Ishikawa (cell line): Measurements from ENCODE around the gene CNGA3.

Source experiments
- EP300 ChIP-seq: IDR thresholded peaks from 2 replicates; pipeline ENCODE4 v1.6.1; 2012; ENCODE audit warnings: borderline replicate concordance
- REST ChIP-seq: IDR thresholded peaks from 2 replicates; pipeline ENCODE4 v1.6.1; 2012; ENCODE audit warnings: low read depth, mild to moderate bottlenecking
- TF ChIP-seq, protein P1 (sequence below): IDR thresholded peaks from 2 replicates; pipeline ENCODE4 v1.6.1; 2012

DNA sequence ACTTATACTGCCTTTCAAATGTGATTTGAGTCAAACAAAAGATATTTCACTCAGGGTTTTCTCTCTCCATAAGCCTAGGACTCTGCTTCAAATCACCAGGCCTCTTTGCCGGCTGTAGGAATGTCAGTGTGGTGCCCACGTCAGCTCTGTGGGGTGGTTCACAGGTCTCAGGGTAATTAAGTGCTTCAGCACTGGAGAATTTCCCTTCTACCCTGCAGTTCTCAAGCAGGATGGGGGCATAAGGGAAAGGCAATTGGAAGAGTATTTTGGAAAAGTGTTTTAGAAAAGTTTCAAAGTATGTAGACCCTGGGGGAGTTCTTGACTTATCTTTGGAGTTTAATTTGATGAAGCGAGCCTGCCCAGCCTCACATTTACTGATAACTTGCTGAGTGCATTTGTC is 9.6 kb downstream of the CNGA3 start:
- TF ChIP-seq EP300: no peak
- no peak for TF ChIP-seq REST
- TF ChIP-seq, protein P1, sequence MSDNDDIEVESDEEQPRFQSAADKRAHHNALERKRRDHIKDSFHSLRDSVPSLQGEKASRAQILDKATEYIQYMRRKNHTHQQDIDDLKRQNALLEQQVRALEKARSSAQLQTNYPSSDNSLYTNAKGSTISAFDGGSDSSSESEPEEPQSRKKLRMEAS: no peak
